HG02973 (cell line): ENCODE results near the gene PHRF1.

Source experiments
- ATAC-seq: cut with Tn5 transposase; IDR thresholded peaks from one replicate; pipeline ENCODE4 v1.9.1; 2021; ENCODE audit warnings: moderate library complexity; ENCODE audit not compliant: unreplicated experiment

Gene PHRF1

GRCh38 chr11:537622-538430 lies 38.4 kb upstream of the PHRF1 start:
- no peak for ATAC-seq

GRCh38 chr11:538431-539051 lies 37.7 kb upstream of the PHRF1 start:
- no peak for ATAC-seq

- no peak for ATAC-seq
Measured at GRCh38 chr11:539971-540481, 36.2 kb upstream of the PHRF1 start.

- ATAC-seq, result no peak
Measured at GRCh38 chr11:540583-541432, 35.5 kb upstream of the PHRF1 start.

- no peak for ATAC-seq
Measured at GRCh38 chr11:541433-541885, 34.8 kb upstream of the PHRF1 start.

GRCh38 chr11:544817-545166 lies 31.5 kb upstream of the PHRF1 start:
- no peak for ATAC-seq

GRCh38 chr11:545171-545570 lies 31.1 kb upstream of the PHRF1 start:
- ATAC-seq, result no peak

GRCh38 chr11:548700-549603 lies 27.3 kb upstream of the PHRF1 start:
- ATAC-seq, result no peak

- ATAC-seq, result no peak
Measured at GRCh38 chr11:550021-550745, 26.1 kb upstream of the PHRF1 start.

GRCh38 chr11:550746-551085 lies 25.6 kb upstream of the PHRF1 start:
- ATAC-seq, result no peak

GRCh38 chr11:551131-551530 lies 25.1 kb upstream of the PHRF1 start:
- no peak for ATAC-seq

GRCh38 chr11:551596-551995 lies 24.7 kb upstream of the PHRF1 start:
- ATAC-seq, result no peak

- ATAC-seq, result no peak
Measured at GRCh38 chr11:553083-553987, 22.9 kb upstream of the PHRF1 start.

GRCh38 chr11:553988-554340 lies 22.3 kb upstream of the PHRF1 start:
- no peak for ATAC-seq

- ATAC-seq, result peak; percentile 43
Measured at GRCh38 chr11:554428-555226, 21.6 kb upstream of the PHRF1 start.

GRCh38 chr11:555227-555779 lies 21.0 kb upstream of the PHRF1 start:
- ATAC-seq, result no peak

- ATAC-seq, result no peak
Measured at GRCh38 chr11:555780-556661, 20.2 kb upstream of the PHRF1 start.
